Smooth muscle cell (in vitro differentiated cells): Measurements from ENCODE around the gene PEX11B. TPM values are rescaled to one million over a fixed set of nuclear protein-coding genes. Genes with fewer than 3 reads are reported as not detected.

ENCODE experiments used
- DNase-seq: peaks from one replicate; lab custom pipeline; 2025; ENCODE audit not compliant: unreplicated experiment; lab: John Stamatoyannopoulos, UW
- H2AFZ ChIP-seq: fragments of 200-600 bp; sonication (generic); 2 replicates; pipeline ENCODE4 v1.6.0; 2016; ENCODE audit warnings: antibody characterized with exemption, low read depth, mild to moderate bottlenecking
- H3F3A ChIP-seq: fragments of 200-600 bp; sonication (generic); 2 replicates; pipeline ENCODE4 v1.6.0; 2017; ENCODE audit warnings: antibody characterized with exemption, low read depth
- H3K27ac ChIP-seq: fragments of 200-600 bp; sonication (generic); 2 replicates; pipeline ENCODE4 v1.5.1; 2016; ENCODE audit warnings: low read depth, mild to moderate bottlenecking
- H3K27me3 ChIP-seq: fragments of 200-600 bp; sonication (generic); 2 replicates; pipeline ENCODE4 v1.6.1; 2016; ENCODE audit warnings: low read depth, mild to moderate bottlenecking
- H3K36me3 ChIP-seq: fragments of 200-600 bp; sonication (generic); 2 replicates; pipeline ENCODE4 v1.5.1; 2016; ENCODE audit warnings: low read depth
- H3K4me1 ChIP-seq: fragments of 200-600 bp; sonication (generic); 2 replicates; pipeline ENCODE4 v1.5.1; 2016; ENCODE audit warnings: low read depth
- H3K4me2 ChIP-seq: fragments of 200-600 bp; sonication (generic); 2 replicates; pipeline ENCODE4 v1.6.0; 2016; ENCODE audit warnings: mild to moderate bottlenecking
- H3K4me3 ChIP-seq: fragments of 200-600 bp; sonication (generic); 2 replicates; pipeline ENCODE4 v1.5.1; 2016; ENCODE audit warnings: mild to moderate bottlenecking
- H3K79me2 ChIP-seq: fragments of 200-600 bp; sonication (generic); 2 replicates; pipeline ENCODE4 v1.6.0; 2016; ENCODE audit warnings: low read depth, mild to moderate bottlenecking
- H3K9ac ChIP-seq: fragments of 200-600 bp; sonication (generic); 2 replicates; pipeline ENCODE4 v1.6.0; 2016; ENCODE audit warnings: low read depth
- H3K9me3 ChIP-seq: fragments of 200-600 bp; sonication (generic); replicated peaks from 2 replicates; pipeline ENCODE4 v1.5.1; 2016; ENCODE audit warnings: low read depth
- H4K20me1 ChIP-seq: fragments of 200-600 bp; sonication (generic); 2 replicates; pipeline ENCODE4 v1.6.0; 2016; ENCODE audit warnings: low read depth
- WGBS: methylation state at CpG from one replicate; pipeline ENCODE4 v1.1.7; 2016; ENCODE audit warnings: low lambda C conversion rate; 5-methylcytosine and 5-hydroxymethylcytosine counted together
- polyA plus RNA-seq: library from polyadenylated mRNA; unstranded; fragments of >200 nt; fragmentation: Nextera tagmentation; extraction: Ambion mirVana; gene quantifications from 2 replicates; pipeline ENCODE4 v1.2.1, GENCODE V29; 2016
- total RNA-seq: library from RNA; depleted of rRNA; stranded (reverse); fragments of >200 nt; gene quantifications from 2 replicates; pipeline ENCODE4 v1.2.3, GENCODE V29; 2014
- TF ChIP-seq, protein P1 (sequence below): fragments of 200-600 bp; sonication (generic); IDR thresholded peaks from 2 replicates; pipeline ENCODE4 v1.5.1; 2017; ENCODE audit warnings: borderline replicate concordance, mild to moderate bottlenecking, antibody characterized with exemption; ENCODE audit not compliant: insufficient read depth, poor library complexity, severe bottlenecking

PEX11B gene
- total and polyA plus RNA-seq, 2 experiments from 2014 or later = 22.8 to 28.5 TPM

DNA sequence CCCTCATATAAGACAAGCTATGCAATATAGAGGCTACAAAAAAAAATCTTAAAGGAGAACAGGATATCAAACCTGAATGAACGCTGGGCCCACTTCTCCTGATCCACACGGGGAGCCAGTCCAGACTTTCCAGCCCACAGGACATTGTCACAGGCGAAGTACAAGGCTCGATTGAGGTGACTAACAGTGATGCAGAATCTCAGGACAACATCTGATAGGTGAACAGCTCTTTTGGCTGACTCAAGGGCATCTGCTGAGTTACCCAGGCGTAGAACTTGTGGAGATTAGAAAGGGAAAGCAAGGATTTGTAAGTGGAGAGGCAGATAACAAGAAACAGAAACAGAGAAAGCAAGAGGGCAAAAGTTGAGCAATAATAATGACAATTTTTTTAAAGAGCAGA, 1.8 kb downstream of the PEX11B start:
- 80% methylated on average over 5 of the region's 5 CpGs for WGBS
- Histone ChIP-seq H3K4me2 (no peak overlapping the region), H3K4me3 (no peak overlapping the region)

DNA sequence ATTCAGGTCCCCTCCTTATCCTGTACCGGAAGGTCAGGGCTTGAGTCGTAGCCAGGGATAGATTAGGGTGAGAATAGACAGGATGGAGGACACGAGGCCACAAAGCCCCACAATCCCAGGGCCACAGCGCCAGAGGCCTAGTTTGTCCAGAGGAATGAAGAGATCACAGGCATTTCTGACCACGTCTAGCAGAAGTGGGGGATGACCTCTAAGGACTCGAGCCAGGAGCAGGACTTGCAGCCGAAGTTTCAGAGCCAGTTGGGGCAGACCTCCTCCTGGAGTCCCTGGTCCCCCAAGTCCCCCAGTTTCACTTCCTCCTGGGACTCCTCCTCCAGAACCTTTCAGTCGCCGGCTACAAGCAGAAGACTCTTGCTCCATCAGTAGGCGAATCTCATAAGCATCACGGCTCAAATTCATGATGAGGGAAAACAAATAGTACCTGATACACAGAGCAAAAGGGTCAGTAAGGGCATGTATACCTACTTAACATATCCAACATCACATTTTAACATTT, 6.3 kb downstream of the PEX11B start:
- Histone ChIP-seq H4K20me1 (no peaks in the 10 kb centered on the region), H3K27ac (no peak overlapping the region), H3K27me3 (no peaks in the 10 kb centered on the region), H2AFZ (no peak overlapping the region), H3F3A (no peaks in the 10 kb centered on the region), H3K4me1 (peaks cover 4% of the 10 kb centered on the region), H3K9me3 (no peaks in the 10 kb centered on the region), H3K36me3 (peaks cover 5% of the 10 kb centered on the region), H3K79me2 (no peaks in the 10 kb centered on the region), H3K9ac (no peak overlapping the region), H3K4me2 (no peak overlapping the region), H3K4me3 (no peak overlapping the region)
- WGBS = 89% methylated on average over 11 of the region's 11 CpGs
- DNase-seq = no peak
- TF ChIP-seq, protein P1, sequence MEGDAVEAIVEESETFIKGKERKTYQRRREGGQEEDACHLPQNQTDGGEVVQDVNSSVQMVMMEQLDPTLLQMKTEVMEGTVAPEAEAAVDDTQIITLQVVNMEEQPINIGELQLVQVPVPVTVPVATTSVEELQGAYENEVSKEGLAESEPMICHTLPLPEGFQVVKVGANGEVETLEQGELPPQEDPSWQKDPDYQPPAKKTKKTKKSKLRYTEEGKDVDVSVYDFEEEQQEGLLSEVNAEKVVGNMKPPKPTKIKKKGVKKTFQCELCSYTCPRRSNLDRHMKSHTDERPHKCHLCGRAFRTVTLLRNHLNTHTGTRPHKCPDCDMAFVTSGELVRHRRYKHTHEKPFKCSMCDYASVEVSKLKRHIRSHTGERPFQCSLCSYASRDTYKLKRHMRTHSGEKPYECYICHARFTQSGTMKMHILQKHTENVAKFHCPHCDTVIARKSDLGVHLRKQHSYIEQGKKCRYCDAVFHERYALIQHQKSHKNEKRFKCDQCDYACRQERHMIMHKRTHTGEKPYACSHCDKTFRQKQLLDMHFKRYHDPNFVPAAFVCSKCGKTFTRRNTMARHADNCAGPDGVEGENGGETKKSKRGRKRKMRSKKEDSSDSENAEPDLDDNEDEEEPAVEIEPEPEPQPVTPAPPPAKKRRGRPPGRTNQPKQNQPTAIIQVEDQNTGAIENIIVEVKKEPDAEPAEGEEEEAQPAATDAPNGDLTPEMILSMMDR = no peak

More for the DNA sequence above, 1.8 kb downstream of the PEX11B start:
- H3K79me2 ChIP-seq = no peaks in the 10 kb centered on the region
- peaks cover 15% of the 10 kb centered on the region for H3K4me1 ChIP-seq
- no peaks in the 10 kb centered on the region for H3K9me3 ChIP-seq
- H4K20me1 ChIP-seq = no peaks in the 10 kb centered on the region
- TF ChIP-seq, protein P1 = no peak
- H3F3A ChIP-seq = no peaks in the 10 kb centered on the region
- no peak overlapping the region for H3K9ac ChIP-seq
- H2AFZ ChIP-seq = no peak overlapping the region
- DNase-seq = no peak
- no peaks in the 10 kb centered on the region for H3K27me3 ChIP-seq
- no peak overlapping the region for H3K27ac ChIP-seq
- no peaks in the 10 kb centered on the region for H3K36me3 ChIP-seq

DNA sequence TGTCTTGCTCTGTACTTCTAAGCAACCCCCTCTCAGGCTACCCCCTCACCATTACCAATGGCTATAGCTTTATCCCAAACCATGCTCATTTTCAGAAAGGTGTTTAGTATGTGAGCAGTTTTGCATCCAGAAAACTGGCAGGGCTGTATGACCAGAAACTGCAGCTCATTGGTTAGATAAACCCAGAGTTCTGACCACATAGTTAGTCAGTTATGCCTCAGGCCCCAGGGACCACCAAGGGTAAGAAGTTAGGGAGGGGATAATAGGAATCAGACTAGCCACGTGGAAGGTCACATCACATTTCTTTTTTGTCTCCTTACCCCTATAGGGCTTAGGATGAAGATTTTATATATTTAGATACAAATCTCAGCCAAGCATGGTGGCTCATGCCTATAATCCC, 9.9 kb downstream of the PEX11B start:
- Histone ChIP-seq H3K27ac (no peak overlapping the region), H2AFZ (no peak overlapping the region)

More for the DNA sequence above, 9.9 kb downstream of the PEX11B start:
- Histone ChIP-seq H3F3A (no peaks in the 10 kb centered on the region), H4K20me1 (no peaks in the 10 kb centered on the region), H3K4me2 (no peak overlapping the region), H3K27me3 (no peaks in the 10 kb centered on the region), H3K4me1 (peaks cover 4% of the 10 kb centered on the region), H3K4me3 (no peak overlapping the region), H3K36me3 (peaks cover 5% of the 10 kb centered on the region), H3K9me3 (no peaks in the 10 kb centered on the region), H3K9ac (no peak overlapping the region), H3K79me2 (no peaks in the 10 kb centered on the region)
- 79% methylated on average over 1 of the region's 1 CpG for WGBS
- TF ChIP-seq, protein P1 = no peak
- DNase-seq = no peak
